GM23338 (cell line): ENCODE measurements around the gene FAM13C.

ENCODE experiments used
- CREB1 ChIP-seq: fragments of 250-450 bp; sonication (Bioruptor Pico); IDR thresholded peaks from 2 replicates; pipeline ENCODE4 v1.5.0; 2020; ENCODE audit warnings: low read depth, mild to moderate bottlenecking, moderate library complexity
- CTCF ChIP-seq, 2 experiments: fragments of 200-600 bp in 1 of 2; sonication (generic) in 1 of 2; conservative IDR thresholded peaks; 2 replicates each; pipeline versions ENCODE4 v1.5.1 to v1.6.1; 2016 to 2017; ENCODE audit warnings: antibody characterized with exemption in 2 of 2, low read depth in 2 of 2, mild to moderate bottlenecking in 2 of 2, moderate library complexity in 1 of 2
- EZH2 ChIP-seq: fragments of 200-600 bp; sonication (generic); IDR thresholded peaks from one replicate; pipeline ENCODE4 v1.8.0; 2017; ENCODE audit warnings: antibody characterized with exemption, mild to moderate bottlenecking, low read depth; ENCODE audit not compliant: unreplicated experiment
- EZH2phosphoT487 ChIP-seq: fragments of 200-600 bp; sonication (generic); IDR thresholded peaks from one replicate; pipeline ENCODE4 v1.8.1; 2018; ENCODE audit warnings: antibody characterized with exemption; ENCODE audit not compliant: unreplicated experiment
- JUNB ChIP-seq: IDR thresholded peaks from one replicate; pipeline ENCODE4 v1.6.1; 2016; ENCODE audit warnings: antibody characterized with exemption; ENCODE audit not compliant: unreplicated experiment
- NANOG ChIP-seq: IDR thresholded peaks from 2 replicates; pipeline ENCODE4 v1.6.1; 2016; ENCODE audit warnings: antibody characterized with exemption, borderline replicate concordance
- POLR2AphosphoS5 ChIP-seq: IDR thresholded peaks from 2 replicates; pipeline ENCODE4 v1.6.1; 2016; ENCODE audit warnings: antibody characterized with exemption, low read depth
- STAT1 ChIP-seq: IDR thresholded peaks from one replicate; pipeline ENCODE4 v1.6.1; 2016; ENCODE audit warnings: antibody characterized with exemption; ENCODE audit not compliant: unreplicated experiment
- ZNF114 ChIP-seq: fragments of 250-450 bp; sonication (Bioruptor Pico); IDR thresholded peaks from 2 replicates; pipeline ENCODE4 v1.5.0; 2020; ENCODE audit warnings: mild to moderate bottlenecking, moderate library complexity
- ZNF331 ChIP-seq: fragments of 250-450 bp; sonication (Bioruptor Pico); IDR thresholded peaks from 2 replicates; pipeline ENCODE4 v1.5.0; 2020; ENCODE audit warnings: low read depth, mild to moderate bottlenecking, moderate library complexity
- ZNF462 ChIP-seq: fragments of 250-450 bp; sonication (Bioruptor Pico); IDR thresholded peaks from 2 replicates; pipeline ENCODE4 v1.5.0; 2020; ENCODE audit warnings: mild to moderate bottlenecking, moderate library complexity
- TF ChIP-seq, protein P1 (sequence below): IDR thresholded peaks from one replicate; pipeline ENCODE4 v1.6.1; 2018; ENCODE audit warnings: antibody characterized with exemption; ENCODE audit not compliant: unreplicated experiment
- TF ChIP-seq, protein P2 (sequence below): IDR thresholded peaks from 2 replicates; pipeline ENCODE4 v1.6.1; 2016; ENCODE audit warnings: antibody characterized with exemption

DNA sequence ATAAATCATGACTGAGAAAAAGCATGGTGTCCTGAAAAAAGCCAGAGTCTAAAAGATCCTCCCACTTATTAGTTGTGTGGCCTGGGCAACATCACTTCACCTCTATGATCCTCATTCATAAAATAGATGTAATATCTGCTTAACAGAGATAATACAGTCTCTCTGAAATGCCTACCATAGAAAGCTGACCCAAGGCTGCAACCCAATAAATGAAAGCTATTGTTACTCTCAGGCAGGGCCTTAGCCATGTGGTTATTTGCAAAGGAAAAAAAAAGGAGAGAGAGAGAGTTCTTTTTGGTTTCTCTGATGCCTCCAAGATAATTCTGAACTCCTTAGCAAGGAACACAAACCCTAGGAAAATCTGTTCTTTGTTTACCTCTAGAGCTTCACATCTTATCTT is 7.9 kb downstream of the FAM13C start:
- TF ChIP-seq CTCF (conservative IDR thresholded peaks at IDR 0.05; ENCODE audit: low read depth in 2 of 2) (no peak), EZH2phosphoT487 (no peak), POLR2AphosphoS5 (no peak), CREB1 (CRISPR knock-in tag) (no peak), EZH2 (no peak), JUNB (no peak), STAT1 (no peak), NANOG (no peak), ZNF114 (CRISPR knock-in tag) (no peak), ZNF331 (CRISPR knock-in tag) (no peak), ZNF462 (CRISPR knock-in tag) (no peak)
- TF ChIP-seq, protein P1, sequence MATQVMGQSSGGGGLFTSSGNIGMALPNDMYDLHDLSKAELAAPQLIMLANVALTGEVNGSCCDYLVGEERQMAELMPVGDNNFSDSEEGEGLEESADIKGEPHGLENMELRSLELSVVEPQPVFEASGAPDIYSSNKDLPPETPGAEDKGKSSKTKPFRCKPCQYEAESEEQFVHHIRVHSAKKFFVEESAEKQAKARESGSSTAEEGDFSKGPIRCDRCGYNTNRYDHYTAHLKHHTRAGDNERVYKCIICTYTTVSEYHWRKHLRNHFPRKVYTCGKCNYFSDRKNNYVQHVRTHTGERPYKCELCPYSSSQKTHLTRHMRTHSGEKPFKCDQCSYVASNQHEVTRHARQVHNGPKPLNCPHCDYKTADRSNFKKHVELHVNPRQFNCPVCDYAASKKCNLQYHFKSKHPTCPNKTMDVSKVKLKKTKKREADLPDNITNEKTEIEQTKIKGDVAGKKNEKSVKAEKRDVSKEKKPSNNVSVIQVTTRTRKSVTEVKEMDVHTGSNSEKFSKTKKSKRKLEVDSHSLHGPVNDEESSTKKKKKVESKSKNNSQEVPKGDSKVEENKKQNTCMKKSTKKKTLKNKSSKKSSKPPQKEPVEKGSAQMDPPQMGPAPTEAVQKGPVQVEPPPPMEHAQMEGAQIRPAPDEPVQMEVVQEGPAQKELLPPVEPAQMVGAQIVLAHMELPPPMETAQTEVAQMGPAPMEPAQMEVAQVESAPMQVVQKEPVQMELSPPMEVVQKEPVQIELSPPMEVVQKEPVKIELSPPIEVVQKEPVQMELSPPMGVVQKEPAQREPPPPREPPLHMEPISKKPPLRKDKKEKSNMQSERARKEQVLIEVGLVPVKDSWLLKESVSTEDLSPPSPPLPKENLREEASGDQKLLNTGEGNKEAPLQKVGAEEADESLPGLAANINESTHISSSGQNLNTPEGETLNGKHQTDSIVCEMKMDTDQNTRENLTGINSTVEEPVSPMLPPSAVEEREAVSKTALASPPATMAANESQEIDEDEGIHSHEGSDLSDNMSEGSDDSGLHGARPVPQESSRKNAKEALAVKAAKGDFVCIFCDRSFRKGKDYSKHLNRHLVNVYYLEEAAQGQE, result no peak
- TF ChIP-seq, protein P2, sequence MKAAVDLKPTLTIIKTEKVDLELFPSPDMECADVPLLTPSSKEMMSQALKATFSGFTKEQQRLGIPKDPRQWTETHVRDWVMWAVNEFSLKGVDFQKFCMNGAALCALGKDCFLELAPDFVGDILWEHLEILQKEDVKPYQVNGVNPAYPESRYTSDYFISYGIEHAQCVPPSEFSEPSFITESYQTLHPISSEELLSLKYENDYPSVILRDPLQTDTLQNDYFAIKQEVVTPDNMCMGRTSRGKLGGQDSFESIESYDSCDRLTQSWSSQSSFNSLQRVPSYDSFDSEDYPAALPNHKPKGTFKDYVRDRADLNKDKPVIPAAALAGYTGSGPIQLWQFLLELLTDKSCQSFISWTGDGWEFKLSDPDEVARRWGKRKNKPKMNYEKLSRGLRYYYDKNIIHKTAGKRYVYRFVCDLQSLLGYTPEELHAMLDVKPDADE, result no peak
